SH-SY5Y (cell line): ENCODE results near the gene SPATA31C1.

Source experiments
- GATA2 ChIP-seq: IDR thresholded peaks from 2 replicates; pipeline ENCODE4 v1.6.1; 2011; ENCODE audit warnings: mild to moderate bottlenecking, low read depth, low read length
- GATA3 ChIP-seq: IDR thresholded peaks from 2 replicates; pipeline ENCODE4 v1.6.1; 2011; ENCODE audit warnings: low read depth, mild to moderate bottlenecking, low read length, moderate library complexity

GRCh38 chr9:87886210-87886932, 31.4 kb upstream of the SPATA31C1 start:
- TF ChIP-seq GATA2 = no peak
- TF ChIP-seq GATA3 = no peak
